DLD1 (cell line): ENCODE results near the gene GSG1L.
"Not testable (repeated sequence)": the region's sequence is repeated elsewhere in the genome, so short reads cannot be mapped to it uniquely, and the experiment has no call there.

Experiments used
- in situ Hi-C: cut with HindIII; loops from 2 replicates; pipeline ENCODE4 v1.10.0; 2017; ENCODE audit warnings: low sequenced_read_pairs

The GSG1L gene

GRCh38 chr16:27991876-27992275 lies 71.6 kb downstream of the GSG1L start:
- in situ Hi-C loops = no loop called here

- in situ Hi-C loops = no loop called here
These were observed 77.5 kb downstream of the GSG1L start for GRCh38 chr16:27985981-27986380.

DNA sequence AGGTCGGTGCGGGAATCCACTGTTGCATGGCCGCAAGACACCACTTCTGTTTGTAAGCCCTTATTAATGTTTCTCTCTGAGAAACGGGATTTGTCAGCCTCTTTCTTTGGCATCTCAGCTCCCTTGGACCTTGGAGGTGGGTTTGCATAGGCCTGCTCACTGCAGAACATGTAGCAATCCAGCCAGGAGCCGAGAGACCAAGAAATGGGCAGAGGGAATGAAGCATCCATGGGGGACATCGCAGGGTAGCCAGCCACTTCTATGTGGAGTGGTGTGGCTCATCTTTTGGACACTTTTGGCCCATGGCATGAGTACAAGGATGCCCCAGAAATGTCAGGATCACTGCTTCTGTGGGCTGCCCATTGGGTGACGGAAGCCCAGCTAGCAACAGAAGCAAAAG lies 79.4 kb downstream of the GSG1L start:
- in situ Hi-C loops = no loop called here

DNA sequence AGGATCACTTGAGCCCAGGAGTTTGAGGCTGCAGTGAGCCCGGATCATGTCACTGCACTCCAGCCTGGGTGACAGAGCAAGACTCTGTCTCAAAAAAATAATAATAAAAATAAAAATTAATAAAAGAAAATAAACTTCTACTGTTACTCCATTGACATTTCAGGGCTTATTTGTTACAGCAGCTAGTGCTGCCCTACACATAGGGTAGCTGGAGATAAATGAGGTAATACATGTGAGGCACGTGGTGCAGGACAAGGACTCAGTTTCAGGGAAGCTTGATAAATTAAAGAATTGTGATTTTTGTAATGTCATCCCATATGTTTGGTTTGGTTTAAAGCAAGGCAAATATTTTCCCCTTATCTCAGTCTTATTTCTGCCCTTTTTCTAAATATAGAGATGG lies 80.3 kb downstream of the GSG1L start:
- in situ Hi-C loops = no loop called here

GRCh38 chr16:27982184-27982583 lies 81.3 kb downstream of the GSG1L start:
- in situ Hi-C loops = no loop called here

GRCh38 chr16:27980919-27981700 lies 82.4 kb downstream of the GSG1L start:
- in situ Hi-C loops = no loop called here

- in situ Hi-C loops = no loop called here
These were observed 83.3 kb downstream of the GSG1L start for GRCh38 chr16:27980076-27980775.

GRCh38 chr16:27979668-27980067 lies 83.8 kb downstream of the GSG1L start:
- in situ Hi-C loops = not testable (repeated sequence)

- in situ Hi-C loops = no loop called here
These were observed 84.6 kb downstream of the GSG1L start for GRCh38 chr16:27978876-27979275.

GRCh38 chr16:27977966-27978365 lies 85.5 kb downstream of the GSG1L start:
- in situ Hi-C loops = no loop called here

GRCh38 chr16:27976990-27977389 lies 86.5 kb downstream of the GSG1L start:
- in situ Hi-C loops = no loop called here

GRCh38 chr16:27974896-27975540 lies 88.5 kb downstream of the GSG1L start:
- in situ Hi-C loops = no loop called here

GRCh38 chr16:27973678-27974077 lies 89.8 kb downstream of the GSG1L start:
- in situ Hi-C loops = no loop called here

- in situ Hi-C loops = no loop called here
These were observed 91.0 kb downstream of the GSG1L start for GRCh38 chr16:27972500-27972899.

DNA sequence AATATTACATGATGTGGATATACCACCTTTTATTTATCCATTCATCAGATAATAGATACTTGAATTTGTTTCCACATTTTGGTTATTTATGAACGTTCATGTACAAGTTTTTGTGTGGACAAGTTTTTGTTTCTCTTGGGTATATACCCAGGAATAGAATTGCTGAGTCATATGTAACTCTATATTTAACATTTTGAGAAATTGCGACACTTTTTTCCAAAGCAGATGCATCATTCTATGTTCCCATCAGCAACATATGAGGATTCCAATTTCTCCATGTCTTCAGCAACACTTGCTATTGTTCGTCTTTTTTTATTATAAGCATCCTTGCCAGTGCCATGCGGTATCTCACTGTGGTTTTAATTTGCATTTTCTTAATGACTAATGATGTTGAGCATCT lies 93.9 kb downstream of the GSG1L start:
- in situ Hi-C loops = no loop called here

DNA sequence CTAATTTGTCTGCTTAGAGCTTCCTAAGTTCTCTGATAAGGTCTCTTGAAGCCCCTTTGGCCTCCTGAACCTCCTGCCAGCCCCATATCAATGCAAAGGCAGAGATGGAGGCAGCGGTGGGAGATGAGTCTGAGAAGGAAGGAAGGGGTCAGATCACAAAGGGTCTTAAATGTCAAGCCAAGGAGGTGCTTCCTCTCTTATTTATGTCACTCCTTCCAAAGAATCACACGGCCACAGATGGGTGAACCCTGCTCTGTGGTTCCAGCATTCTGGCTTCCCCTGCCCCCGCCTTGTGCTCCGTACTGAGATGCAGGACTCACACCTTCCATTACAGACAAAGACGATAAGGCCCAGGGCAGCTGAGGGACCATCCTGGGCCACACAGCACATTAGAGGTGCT lies 96.3 kb downstream of the GSG1L start:
- in situ Hi-C loops = no loop called here

- in situ Hi-C loops = no loop called here
These were observed 96.8 kb downstream of the GSG1L start for GRCh38 chr16:27966756-27967155.

DNA sequence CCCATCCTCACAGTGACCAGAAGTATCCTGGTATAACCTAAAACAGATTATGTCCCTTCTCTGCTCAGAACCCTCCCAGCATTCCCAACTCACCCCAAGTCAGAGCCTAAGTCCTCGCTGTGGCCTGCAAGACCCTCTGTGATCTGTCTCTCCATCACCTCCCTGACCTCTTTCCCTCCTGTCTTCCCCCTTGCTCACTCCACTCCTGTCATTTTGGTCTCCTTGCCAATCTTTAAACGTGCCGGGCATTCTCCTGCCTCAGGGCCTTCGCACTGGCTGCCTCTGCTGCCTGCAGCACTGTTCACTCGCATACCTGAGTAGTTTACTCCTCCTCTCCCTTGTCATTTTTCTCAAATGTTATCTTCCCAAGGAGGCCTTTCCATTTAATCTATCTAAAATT lies 97.7 kb downstream of the GSG1L start:
- in situ Hi-C loops = no loop called here

- in situ Hi-C loops = no loop called here
These were observed 100.0 kb downstream of the GSG1L start for GRCh38 chr16:27963471-27963965.

- in situ Hi-C loops = no loop called here
These were observed 101.3 kb downstream of the GSG1L start for GRCh38 chr16:27962197-27962596.

- in situ Hi-C loops = no loop called here
These were observed 102.3 kb downstream of the GSG1L start for GRCh38 chr16:27961296-27961620.
